ENCODE data around the gene IL1RAPL2.

DNA sequence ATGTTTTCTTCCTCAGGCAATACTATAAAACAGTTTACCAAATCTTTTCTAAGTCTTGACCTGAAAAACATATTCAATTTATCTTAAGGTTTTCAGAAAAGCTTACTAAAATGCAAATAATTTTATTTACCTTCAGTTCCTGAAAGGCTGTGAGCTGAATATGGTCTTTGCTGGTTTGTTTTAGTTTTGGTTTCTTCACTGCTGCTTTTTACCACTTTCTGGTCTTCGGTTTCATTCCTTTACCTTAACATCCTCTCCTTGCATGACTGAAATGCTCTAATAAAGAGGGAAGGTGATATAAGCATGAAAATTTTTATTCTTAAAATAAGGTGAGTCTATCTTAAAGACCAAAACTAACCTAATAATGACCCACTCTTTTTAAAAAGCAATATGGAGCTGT lies 1159.2 kb downstream of the IL1RAPL2 start:
- no peak for TF ChIP-seq ELF4 (IDR thresholded peaks at IDR 0.05)
- TF ChIP-seq SP1 (IDR thresholded peaks at IDR 0.05) = no peak
- TF ChIP-seq FOXA1 (IDR thresholded peaks at IDR 0.05) = no peak
- TF ChIP-seq ARNT (IDR thresholded peaks at IDR 0.05) = no peak
- TF ChIP-seq TARDBP (IDR thresholded peaks at IDR 0.05) = no peak
- no peak for TF ChIP-seq FOXM1 (IDR thresholded peaks at IDR 0.05; ENCODE audit: borderline replicate concordance)
- no peak for TF ChIP-seq FOXK2 (IDR thresholded peaks at IDR 0.05)
- no peak for TF ChIP-seq ZNF384 (IDR thresholded peaks at IDR 0.05)
- TF ChIP-seq BHLHE40 (IDR thresholded peaks at IDR 0.05; ENCODE audit: borderline replicate concordance) = no peak
- TF ChIP-seq, protein P1, sequence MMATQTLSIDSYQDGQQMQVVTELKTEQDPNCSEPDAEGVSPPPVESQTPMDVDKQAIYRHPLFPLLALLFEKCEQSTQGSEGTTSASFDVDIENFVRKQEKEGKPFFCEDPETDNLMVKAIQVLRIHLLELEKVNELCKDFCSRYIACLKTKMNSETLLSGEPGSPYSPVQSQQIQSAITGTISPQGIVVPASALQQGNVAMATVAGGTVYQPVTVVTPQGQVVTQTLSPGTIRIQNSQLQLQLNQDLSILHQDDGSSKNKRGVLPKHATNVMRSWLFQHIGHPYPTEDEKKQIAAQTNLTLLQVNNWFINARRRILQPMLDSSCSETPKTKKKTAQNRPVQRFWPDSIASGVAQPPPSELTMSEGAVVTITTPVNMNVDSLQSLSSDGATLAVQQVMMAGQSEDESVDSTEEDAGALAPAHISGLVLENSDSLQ (IDR thresholded peaks at IDR 0.05) = no peak
- TF ChIP-seq SUZ12 (IDR thresholded peaks at IDR 0.05) = no peak
- no peak for TF ChIP-seq CTBP1 (IDR thresholded peaks at IDR 0.05; ENCODE audit: borderline replicate concordance)
- no peak for TF ChIP-seq LEF1 (IDR thresholded peaks at IDR 0.05; ENCODE audit: borderline replicate concordance)
- no peak for TF ChIP-seq L3MBTL2 (conservative IDR thresholded peaks at IDR 0.05)
